ENCODE results near the gene ACADM. TPM values are rescaled to one million over a fixed set of nuclear protein-coding genes. Genes with fewer than 3 reads are reported as not detected.
"Not testable (repeated sequence)": the region's sequence is repeated elsewhere in the genome, so short reads cannot be mapped to it uniquely, and the experiment has no call there.

The ACADM gene
- total and polyA plus RNA-seq, 2 of the 13 experiments (the other 11 are each of a cell fraction or from before 2014, with no cell fraction given) = 43.7 to 92.2 TPM

- DNase-seq (ENCODE audit: low spot score); H3K9me3 ChIP-seq (ENCODE audit: low read length); CTCF ChIA-PET (ENCODE audit: low intra/inter-chr PET ratio, low total read pairs); intact Hi-C loops (cut with micrococcal nuclease; ENCODE audit: unreplicated experiment); FAIRE-seq; in situ Hi-C loops (cut with HindIII; ENCODE audit: extremely low pct_ligation_motif_present, low pct_unique_long_range_greater_than_20kb); H3K79me2 ChIP-seq (ENCODE audit: insufficient read depth, low read length); BruUV-seq (replicated peaks); H3K27ac ChIP-seq (ENCODE audit: extremely low read length, insufficient read depth, low read length); H4K20me1 ChIP-seq (ENCODE audit: insufficient read depth, low read length); H3K27me3 ChIP-seq (ENCODE audit: control insufficient read depth in 1 of 2, insufficient read depth in 2 of 2, low read length in 2 of 2); H2AFZ ChIP-seq (ENCODE audit: low read length); H3K36me3 ChIP-seq (replicated peaks in 1 of 2; ENCODE audit: control insufficient read depth in 1 of 2, insufficient read depth in 2 of 2, low read length in 2 of 2); TF ChIP-seq FOXA1 (IDR thresholded peaks at IDR 0.05): not testable (repeated sequence)
- 17% methylated on average over 1 of the region's 4 CpGs for WGBS (ENCODE audit: low lambda C conversion rate)
- peak; percentile 42 for TF ChIP-seq ZNF687 (CRISPR knock-in tag; IDR thresholded peaks at IDR 0.05)
- peak; percentile 21; the same call in 1 of the 2 replicates for TF ChIP-seq ZMYM4 (CRISPR knock-in tag; IDR thresholded peaks at IDR 0.05)
- peak; percentile 34; the same call in 1 of the 2 replicates for TF ChIP-seq ZFY (CRISPR knock-in tag; IDR thresholded peaks at IDR 0.05)
- 0 out of 2 replicates have a peak, but pooled peaks have one; percentile 46 for TF ChIP-seq FOXC1 (CRISPR knock-in tag; IDR thresholded peaks at IDR 0.05; ENCODE audit: borderline replicate concordance)
- peak; percentile 42; the same call in 1 of the 2 replicates for TF ChIP-seq ZFX (CRISPR knock-in tag; IDR thresholded peaks at IDR 0.05; ENCODE audit: low read depth)
- TF ChIP-seq DR1 (CRISPR knock-in tag; IDR thresholded peaks at IDR 0.05) = 0 out of 2 replicates have a peak, but pooled peaks have one; percentile 40
- TF ChIP-seq POGK (CRISPR knock-in tag; conservative IDR thresholded peaks at IDR 0.05) = 0 out of 2 replicates have a peak, but pooled peaks have one; percentile 27
- peak; percentile 32 for TF ChIP-seq ZNF883 (CRISPR knock-in tag; IDR thresholded peaks at IDR 0.05; ENCODE audit: not compliant biosample characterization)
- peak; percentile 49; the same call in 1 of the 2 replicates for TF ChIP-seq ZNF598 (CRISPR knock-in tag; IDR thresholded peaks at IDR 0.05; ENCODE audit: borderline replicate concordance)
- 0 out of 2 replicates have a peak, but pooled peaks have one; percentile 46 for TF ChIP-seq ZNF274 (CRISPR knock-in tag; IDR thresholded peaks at IDR 0.05)
- peak; percentile 44; the same call in 1 of the 2 replicates for TF ChIP-seq FOXA1 (CRISPR knock-in tag; IDR thresholded peaks at IDR 0.05)
- 0 out of 2 replicates have a peak, but pooled peaks have one; percentile 19 for TF ChIP-seq SALL1 (CRISPR knock-in tag; IDR thresholded peaks at IDR 0.05)
- peak; percentile 63 for ATAC-seq
- peak overlapping the region; percentile 17; the same call in 1 of the 2 replicates for H3K9ac ChIP-seq (ENCODE audit: insufficient read depth, low read depth, low read length)
- H3K4me1 ChIP-seq (ENCODE audit: insufficient read depth, low read length) = peaks cover 23% of the 10 kb centered on the region
- H3K4me2 ChIP-seq (ENCODE audit: low read depth, low read length) = peak overlapping the region; percentile 64
- POLR2A ChIA-PET = interaction anchor here (1.4 to 2.5 kb wide), 4 partner anchors 9 to 52 kb away, joined by 4 to 19 read pairs (median 4); partner anchors contain the start of gene RABGGTB
- peak overlapping the region in 1 of 3 experiments; percentile 28; a peak in 1 of 6 replicates for H3K4me3 ChIP-seq (replicated peaks in 1 of 3; ENCODE audit: insufficient read depth in 1 of 3, low read depth in 2 of 3, low read length in 3 of 3)
Measured at GRCh38 chr1:75777812-75778211, 53.3 kb downstream of the ACADM start.
